HG03139 (cell line): ENCODE results near the gene CAMK1D.
"Not testable (repeated sequence)": the region's sequence is repeated elsewhere in the genome, so short reads cannot be mapped to it uniquely, and the experiment has no call there.

Source experiments
- ATAC-seq: cut with Tn5 transposase; IDR thresholded peaks from one replicate; pipeline ENCODE4 v1.9.1; 2021; ENCODE audit not compliant: unreplicated experiment

CAMK1D gene

DNA sequence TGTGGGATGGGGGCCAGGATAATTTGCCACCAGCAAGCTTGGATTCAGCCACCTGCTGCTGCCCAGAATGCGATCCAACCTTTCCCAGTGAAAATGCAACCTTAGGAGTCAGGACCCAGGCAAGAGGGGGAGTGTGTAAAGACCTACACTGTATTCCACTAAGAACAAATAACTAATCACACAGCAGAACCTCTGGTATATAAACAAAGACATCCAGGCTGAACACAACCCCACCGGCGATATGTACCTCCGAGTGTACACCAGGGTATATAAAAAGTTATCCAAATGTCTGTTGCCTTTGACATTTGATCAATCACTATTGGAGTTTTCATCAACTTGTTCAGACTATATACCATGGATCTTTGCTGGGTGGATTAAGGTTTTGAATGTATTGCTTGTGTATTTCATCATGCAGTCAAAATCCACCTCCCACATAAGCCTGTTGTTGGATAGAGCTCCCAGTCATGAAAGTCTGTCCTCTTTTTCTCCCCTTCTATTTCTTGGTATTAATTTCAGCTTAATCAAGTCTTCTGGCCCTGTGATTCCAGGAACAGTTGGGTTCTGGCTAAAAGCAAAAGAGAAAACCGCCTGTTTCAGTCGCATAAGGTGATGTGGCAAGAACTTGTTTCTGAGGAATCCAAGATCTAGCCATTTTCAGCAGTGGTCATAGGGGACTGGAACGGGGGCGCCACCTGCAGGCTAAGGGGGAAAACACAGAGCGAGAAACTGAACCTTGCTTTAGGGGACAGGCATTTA is 361.4 kb downstream of the CAMK1D start:
- ATAC-seq = no peak

DNA sequence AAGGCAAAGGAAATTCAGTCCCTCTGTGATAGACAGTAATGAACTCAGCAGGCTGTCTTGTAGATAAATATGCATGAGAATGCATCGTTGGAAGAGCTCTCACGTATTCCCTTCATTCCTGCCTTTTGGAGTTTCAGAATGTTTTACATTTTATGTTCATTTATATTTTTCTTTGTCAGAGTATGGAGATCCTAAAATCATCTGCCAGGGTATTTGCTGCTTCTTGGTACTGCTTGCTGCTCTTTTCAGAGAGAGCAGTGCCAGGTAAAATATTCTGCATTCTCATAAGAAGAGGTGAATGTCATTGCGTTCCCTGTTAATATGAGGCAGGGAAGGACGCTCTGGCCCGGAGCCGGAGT is 362.0 kb downstream of the CAMK1D start:
- no peak for ATAC-seq

DNA sequence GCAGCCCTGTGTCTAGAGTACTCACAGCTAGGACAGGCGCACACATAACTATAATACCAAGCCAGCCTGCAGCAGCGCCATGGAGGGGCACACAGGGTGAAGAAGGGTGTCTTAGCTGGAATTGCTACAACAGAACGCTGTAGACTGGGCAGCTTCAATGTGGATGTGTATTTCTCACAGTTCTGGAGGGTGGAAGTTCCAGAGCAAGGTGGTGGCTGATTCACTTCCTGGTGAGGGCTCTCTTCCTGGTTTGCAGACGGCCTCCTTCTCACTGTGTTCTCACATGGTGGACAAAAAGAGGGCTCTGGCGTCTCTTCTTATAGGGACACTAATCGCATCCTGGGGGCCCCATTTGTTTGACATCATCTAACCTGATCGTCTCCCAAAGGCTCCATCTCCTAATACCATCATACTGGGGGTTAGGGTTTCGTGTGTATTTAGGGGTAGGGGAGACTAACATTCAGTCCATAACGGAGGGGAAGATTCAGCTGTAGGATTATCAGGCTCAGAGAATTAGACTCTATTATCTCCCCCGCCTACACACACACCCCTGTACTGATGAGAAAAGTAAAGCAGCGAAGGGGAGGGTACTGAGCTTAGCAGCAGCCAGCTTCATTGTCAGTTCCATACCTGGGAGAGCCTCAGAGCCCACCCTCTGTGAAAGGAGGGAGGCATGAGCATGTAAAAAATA is 363.1 kb downstream of the CAMK1D start:
- ATAC-seq = no peak

DNA sequence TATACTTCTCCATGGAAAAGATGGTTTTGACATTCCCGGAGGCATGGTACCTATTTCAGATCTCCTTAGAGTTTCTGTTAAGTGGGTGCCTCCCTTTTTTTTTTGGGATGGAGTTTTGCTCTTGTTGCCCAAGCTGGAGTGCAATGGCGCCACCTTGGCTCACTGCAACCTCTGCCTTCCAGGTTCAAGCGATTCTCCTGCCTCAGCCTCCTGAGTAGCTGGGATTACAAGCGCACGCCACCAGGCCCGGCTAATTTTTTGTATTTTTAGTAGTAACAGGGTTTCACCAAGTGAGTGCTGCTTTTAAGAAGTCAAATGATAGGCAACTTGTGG is 363.6 kb downstream of the CAMK1D start:
- ATAC-seq = not testable (repeated sequence)

DNA sequence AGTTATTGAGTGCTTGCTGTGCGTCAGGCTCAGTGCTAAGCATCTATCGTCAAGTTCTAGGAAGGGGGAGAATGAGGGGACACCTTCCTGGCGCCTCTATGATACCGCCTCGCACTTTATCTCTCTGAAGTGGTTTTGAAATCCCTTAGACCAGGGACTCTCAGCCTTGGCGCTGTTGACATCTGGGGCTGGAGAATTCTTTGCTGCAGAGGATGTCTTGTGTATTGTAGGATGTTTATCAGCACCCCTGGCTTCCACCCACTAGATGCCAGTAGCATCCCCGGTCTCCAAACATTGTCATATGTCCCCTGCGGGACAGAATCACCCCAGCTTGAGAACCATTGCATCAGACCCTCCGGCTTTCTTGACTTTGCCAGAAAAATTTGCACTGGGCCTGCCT is 366.7 kb downstream of the CAMK1D start:
- no peak for ATAC-seq

DNA sequence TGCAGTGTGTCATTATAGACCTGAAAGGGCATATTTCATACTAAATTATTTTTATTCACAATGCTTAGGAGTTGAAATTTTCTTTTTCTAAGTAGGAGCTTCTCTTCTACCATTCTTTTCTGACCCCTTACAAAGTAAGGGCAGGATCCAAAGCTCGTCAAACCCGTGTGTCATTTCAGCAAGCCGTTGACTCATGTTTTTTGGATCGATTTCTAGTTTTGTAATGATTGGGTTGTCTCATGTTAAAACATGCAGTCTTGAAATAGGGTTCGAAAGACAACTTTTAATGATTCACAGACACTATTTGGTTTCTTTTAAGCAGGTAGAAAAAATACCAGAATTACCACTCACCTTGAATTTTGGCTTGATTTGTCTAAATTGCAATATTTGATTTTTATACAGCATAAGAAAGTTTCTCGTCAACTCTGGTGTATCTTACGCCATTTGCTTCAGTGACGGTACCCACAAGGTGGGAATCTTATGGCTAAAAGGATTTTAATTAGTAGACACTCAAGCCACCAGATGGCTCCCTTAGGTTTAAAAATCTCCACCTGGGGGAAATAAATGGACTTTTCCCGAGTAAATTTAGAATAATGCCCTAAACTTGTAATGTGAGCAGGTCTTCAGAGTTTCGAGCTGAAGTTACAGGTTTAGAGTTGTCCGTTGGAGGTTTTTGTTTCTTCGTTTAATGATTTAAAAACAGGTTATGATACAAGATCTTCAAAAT is 368.8 kb downstream of the CAMK1D start:
- no peak for ATAC-seq

DNA sequence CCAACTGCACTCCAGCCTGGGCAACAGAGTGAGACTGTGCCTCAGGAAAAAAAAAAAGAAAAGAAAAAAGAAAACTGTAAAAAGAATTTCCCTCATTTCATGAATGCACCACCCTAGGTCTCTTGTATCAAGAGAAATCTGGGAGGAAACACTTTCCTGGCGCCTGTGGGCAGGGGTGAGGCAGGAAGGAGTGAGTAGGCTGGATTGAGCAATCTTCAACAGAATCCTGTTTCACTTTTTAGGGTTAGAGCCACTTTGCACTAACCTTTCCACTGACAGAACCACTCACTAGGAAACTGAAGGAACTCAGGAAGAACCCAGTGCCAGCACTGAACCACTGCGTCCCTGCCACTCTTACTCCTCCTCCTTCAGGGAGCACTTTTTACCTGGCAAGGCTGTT is 370.0 kb downstream of the CAMK1D start:
- ATAC-seq = no peak

DNA sequence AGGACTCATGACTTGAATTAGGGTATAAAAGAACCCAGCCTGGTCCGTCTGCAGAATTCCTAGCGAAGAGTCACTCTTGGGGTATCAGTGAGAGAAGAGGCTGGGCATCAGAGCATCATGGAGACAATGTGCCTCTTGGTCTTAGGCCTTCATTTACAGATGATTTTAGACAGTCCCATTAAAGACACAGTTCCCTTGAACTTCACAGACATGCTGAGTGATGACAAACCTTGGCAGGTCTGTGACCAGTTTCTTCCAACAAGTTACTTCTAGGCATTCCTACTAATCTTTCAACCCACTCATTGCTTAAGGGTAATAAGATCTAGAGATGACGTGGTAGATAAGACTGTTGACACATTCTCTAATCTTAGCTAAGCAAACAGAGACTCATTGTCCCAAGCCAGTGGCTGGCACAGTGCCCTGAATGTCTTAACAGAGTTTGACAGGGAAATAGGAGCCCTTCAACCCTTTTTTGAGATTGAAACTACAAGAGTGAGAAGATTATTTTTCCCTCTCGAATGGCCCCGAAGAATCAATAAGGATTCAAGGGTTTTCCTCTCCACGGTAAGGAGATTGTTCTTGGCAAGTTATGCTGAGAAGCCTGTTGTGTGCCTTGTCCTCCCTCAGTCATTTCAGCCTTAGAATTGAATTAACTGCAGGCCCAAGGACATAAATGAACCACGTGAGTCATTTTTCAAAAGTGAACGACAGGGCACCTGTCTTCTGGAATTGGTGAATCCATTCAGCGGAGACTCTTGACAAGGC is 371.1 kb downstream of the CAMK1D start:
- no peak for ATAC-seq

DNA sequence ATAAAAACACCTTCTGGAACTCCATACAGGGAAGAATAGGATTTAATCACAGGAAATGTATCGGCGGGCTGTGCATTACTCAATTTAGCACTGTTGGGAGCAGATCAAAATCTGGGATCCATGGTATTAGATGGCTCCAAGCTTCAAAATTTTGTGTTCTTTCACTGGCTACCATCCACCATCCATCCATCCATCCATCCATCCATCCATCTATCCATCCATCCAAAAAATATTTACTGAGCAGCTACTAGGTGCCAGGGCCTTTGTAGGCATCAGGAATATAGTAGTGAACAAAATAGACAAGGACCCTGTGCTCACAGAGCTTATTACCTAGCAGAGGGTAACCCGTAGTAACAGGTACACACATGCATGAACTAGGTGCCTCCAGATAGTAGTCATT is 372.0 kb downstream of the CAMK1D start:
- no peak for ATAC-seq

DNA sequence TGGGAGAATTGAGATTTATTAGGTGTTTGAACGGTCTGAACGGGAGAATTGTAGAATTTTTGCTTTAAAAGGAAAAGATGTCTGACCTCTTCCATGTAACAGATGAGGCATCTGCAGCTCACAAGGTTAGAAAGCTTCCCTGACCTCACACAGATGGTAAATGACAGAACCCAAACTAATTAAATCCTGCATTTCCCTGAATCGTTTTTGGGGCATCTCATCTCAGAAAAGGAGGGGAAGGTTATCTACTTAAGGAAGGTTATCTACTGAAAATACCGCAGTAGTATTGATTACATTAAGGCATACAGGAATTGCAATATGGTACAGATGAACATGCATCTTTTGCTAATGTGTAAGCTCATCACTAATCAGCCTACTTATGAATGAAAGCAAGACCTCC is 373.9 kb downstream of the CAMK1D start:
- ATAC-seq = no peak

DNA sequence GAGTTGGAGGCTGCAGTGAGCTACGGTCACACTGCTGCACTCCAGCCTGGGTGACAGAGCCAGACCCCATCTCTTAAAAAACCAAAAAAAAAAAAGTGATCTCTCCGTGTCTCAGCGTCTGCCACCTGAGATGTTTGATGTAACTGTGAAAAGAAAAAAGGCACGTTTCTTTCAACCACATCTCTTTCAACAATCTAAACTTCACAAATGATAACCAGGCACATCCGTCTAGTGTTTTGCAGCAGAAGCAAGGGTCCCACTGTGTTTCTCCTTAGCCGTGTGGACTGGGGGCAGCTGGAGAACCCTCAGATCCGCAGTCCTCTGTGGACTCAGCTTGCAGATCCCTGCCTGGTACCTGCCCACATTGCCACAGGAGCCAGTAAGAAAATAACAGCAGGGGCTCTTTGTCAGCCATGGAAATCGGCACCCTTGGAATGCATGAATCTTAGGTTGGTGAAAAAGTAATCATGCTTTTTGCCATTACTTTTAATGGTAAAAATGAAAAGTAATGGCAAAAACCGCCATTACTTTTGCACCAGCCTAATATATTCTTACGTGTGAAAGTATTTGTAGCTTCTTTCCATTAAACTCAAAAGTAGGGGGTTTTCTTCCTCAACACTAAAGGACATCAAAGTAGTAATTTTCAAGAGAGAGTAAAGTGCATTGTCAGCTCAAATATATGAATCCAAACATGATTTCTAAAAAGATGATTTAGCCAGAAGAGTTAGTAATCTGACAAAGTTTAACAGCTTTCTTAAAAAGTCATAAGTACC is 375.6 kb downstream of the CAMK1D start:
- ATAC-seq = no peak

DNA sequence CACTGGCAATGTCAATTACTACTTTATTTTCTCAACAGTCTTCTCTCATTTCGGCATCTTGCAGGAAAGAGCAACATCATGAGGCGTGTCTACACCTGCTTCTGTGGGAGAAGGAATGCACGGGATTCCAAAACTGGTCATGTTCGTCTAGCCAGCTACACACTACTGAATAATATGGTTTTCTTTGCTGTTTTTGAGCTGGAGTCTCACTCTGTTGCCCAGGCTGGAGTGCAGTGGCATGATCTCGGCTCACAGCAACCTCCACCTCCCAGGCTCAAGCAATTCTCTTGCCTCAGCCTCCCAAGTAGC is 376.2 kb downstream of the CAMK1D start:
- not testable (repeated sequence) for ATAC-seq

DNA sequence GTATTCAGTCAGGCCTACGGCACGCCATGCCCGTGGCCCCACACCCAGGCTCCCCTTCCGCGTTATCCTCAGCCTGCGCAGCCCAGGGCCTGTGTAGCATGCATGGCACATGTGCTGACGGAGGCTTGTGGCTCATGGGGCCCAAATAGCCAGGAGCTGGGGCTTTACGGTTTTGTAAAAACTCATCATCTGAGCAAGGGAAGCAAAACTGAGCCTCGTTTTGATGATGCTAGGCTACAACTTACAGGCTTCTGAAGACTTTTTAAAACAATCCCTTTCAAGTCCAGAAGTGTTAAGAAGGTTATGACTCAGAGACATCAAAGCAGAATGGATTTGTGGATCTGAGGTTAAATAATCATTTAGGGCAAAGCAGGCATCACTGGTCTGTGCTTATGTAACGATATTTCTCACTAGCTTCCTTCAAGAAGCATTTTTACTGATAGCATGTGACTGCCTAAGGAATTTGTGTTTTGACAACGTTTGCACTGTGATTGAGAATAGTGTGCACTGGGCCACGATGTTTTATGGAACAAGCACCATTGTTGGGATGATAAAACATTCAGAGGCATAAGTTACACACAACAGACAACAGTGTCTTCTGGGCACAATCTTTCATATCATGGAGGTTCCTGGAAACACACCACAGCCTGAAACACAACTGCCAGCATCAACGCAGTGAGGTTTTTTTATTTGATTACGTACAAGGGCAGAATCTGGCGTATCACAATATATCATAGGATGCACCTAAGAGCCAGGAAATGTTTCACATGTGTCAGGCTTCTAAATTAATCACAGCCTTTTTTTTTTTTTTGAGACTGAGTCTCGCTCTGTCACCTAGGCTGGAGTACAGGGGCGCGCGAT is 377.9 kb downstream of the CAMK1D start:
- ATAC-seq = no peak

DNA sequence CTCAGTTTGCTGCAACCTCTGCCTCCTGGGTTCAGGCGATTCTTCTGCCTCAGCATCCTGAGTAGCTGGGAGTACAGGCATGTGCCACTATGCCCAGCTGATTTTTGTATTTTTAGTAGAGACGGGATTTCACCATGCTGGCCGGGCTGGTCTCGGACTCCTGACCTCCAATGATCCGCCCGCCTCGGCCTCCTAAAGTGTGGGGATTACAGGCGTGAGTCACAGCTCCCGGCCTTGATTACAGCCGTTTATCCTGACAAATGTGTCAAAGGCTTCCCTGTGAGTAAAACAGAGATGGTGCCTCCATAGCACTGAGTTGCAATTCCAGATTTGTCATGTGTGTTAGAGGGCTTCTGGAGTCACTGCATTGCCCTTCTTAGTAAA is 378.5 kb downstream of the CAMK1D start:
- ATAC-seq = no peak

DNA sequence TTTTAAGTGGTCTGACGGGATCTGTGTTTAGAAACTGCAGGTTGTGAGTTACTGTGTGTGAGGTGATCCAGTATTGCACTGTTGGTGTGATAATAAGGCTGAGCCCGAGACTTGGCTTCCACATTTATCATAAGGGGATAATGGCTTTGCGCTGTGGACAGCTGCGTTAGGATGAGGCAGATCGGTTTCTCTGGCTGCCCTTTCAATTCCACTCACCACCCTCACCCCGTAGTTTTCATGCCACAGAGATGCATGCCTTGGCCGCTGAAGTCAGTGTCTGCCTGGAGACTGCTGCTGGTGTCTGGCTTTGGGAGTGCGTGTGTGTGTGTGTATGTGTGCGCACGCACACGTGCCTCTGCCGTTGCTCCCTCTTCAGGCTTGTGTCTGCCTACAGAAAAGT is 379.1 kb downstream of the CAMK1D start:
- no peak for ATAC-seq

DNA sequence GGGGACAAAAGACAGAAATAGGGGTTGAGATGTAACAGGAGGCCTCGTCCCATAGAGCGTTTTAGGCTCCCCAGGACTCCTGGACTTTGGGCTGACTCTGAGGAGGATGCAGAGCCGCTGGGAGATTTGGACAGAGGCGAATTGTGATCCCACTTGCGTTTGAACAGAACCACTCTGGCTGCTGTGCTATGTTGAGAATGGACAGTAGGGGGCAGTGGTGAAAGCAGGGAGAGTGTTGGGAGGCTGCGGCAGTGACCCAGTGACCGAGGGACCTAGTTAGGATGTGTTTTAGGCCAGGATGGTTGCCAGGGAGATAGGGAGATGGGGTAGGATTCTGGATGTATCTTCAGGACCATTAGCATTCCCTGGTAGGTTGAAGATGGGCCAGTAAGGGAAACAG is 380.5 kb downstream of the CAMK1D start:
- ATAC-seq = no peak

DNA sequence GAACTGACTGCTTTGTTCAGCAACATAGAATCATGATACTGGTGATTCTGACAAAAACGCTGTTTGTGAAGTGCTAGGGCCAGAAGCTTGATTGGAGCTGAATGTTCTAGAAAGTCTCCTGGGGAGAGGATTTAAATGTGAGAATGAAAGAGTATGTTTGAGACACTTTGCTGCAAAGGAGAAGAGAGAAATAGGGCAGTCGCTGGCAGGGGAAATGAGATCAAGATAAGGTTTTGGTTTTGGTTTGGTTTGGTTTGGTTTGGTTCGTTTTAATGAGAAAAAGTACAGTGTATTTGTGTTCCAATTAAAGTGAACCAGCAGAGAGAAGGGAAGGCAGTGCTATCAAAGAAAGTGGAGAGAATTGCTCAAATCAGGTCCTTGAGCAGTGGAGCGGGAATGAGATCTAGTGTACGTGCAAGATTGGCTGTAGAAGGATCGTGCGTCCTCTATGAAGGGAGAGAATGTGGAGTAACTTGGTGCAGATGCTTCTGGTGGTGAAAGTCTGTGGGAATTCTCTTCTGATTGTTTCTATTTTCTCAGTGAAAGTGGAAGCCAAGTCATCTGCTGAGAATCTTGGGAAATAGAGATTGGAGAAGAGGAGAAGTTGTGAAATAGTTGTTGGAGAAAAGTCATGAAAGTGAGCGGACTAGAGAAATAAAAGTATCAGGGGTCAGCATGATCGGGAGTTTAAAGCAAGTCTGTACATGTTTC is 381.6 kb downstream of the CAMK1D start:
- ATAC-seq = no peak

DNA sequence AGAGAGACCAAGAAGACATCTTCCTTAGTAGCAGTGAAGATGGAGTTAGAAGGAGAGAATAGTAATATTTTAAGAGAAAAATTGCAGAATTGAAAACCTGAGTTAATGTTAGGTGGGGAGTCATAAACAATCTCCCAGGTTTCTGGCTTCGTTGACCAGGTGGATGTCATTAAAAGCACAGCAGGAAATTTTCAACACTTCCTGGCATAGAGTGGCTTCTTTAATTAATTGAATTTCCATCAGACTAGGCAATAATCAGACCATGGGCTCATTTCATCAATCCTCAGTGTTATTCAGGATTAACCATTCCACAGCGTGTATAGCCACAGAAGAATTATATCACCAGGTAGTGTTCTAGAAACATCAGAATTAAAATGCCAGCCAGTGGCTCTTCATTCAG is 383.9 kb downstream of the CAMK1D start:
- ATAC-seq = no peak

DNA sequence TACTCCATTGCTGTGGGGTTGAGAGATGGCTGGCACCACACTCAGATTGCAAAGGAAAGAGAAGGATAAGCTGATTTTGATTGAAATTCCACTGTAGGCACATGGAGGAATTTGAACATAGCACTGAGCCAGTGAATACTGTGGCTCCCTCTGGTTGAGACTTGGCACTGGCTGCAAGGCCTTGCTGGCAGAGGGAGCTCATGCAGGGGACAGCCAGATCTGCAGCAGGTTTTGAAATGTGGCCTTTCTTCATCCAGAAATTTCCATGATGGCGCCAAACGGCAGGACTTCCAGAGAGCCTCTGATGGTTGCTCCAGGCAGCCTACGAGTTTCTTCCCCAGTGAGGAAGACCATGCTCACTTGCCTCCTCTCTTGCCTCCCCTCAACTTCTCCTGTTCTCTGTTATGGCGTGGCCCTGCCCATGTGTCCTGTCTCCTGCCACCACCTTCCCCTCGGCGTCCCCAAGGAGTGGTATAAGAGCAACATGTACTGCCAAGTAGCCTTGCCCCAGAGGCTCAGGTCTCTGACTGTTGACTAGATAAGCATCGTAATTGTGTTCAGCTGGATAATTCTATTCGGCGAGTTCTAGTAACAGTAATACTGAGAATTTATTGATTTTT is 386.6 kb downstream of the CAMK1D start:
- no peak for ATAC-seq
